OCI-LY3 (cell line): ENCODE results near the gene PSMF1.

Source experiments
- EZH2phosphoT487 ChIP-seq: fragments of 200-600 bp; shearing (Covaris generic); IDR thresholded peaks from 2 replicates; pipeline ENCODE4 v1.6.1; 2018; ENCODE audit warnings: antibody characterized with exemption, mixed run types, low read depth
- TF ChIP-seq, protein P1 (sequence below): fragments of 200-600, 300-600 bp; sonication (generic); IDR thresholded peaks from 2 replicates; pipeline ENCODE4 v1.5.1; 2014; ENCODE audit warnings: antibody characterized with exemption, low read length, low read depth

DNA sequence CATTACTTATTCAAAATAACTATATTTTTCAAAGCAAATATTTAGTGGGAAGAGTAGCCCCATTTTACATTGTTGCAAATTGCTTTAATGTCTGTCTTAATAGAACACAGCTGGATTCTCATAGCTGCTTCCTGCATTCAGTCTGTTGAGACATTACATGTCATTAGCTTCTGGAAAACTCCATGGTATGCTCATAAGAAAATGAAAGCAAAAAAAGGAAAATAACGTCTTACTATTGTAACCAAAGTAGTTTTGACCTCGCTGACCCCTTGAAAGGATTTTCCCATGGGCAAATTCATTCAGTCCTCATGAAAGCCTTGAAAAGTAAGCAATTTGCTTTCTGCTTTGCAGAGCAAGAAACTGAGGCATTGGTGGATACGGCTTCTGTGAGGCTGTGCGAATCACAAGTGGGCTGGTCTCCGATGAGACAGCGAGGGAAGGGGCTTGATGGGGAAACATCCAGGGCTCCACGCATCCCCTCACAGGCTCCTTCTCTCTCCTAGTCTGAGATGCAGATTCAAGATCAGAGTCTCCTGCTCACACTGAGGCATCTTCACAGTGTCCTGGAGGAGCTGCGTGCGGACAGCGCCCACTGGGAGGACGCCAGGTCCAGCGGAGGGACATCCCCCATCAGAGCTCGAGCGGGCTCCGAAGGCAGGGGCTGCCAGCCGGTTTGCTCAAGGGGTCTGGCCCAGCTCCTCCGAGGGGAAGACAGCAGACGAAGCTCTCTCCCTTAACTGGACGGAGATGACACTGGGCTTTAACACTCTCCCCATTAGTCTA lies 88.2 kb downstream of the PSMF1 start:
- TF ChIP-seq, protein P1, sequence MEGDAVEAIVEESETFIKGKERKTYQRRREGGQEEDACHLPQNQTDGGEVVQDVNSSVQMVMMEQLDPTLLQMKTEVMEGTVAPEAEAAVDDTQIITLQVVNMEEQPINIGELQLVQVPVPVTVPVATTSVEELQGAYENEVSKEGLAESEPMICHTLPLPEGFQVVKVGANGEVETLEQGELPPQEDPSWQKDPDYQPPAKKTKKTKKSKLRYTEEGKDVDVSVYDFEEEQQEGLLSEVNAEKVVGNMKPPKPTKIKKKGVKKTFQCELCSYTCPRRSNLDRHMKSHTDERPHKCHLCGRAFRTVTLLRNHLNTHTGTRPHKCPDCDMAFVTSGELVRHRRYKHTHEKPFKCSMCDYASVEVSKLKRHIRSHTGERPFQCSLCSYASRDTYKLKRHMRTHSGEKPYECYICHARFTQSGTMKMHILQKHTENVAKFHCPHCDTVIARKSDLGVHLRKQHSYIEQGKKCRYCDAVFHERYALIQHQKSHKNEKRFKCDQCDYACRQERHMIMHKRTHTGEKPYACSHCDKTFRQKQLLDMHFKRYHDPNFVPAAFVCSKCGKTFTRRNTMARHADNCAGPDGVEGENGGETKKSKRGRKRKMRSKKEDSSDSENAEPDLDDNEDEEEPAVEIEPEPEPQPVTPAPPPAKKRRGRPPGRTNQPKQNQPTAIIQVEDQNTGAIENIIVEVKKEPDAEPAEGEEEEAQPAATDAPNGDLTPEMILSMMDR, result no peak
- no peak for TF ChIP-seq EZH2phosphoT487
